NCI-H82 treated with DMSO at 0.1 percent for 48 hours (cell line): ENCODE data around the gene SLC22A3.
"Not testable (repeated sequence)": the region's sequence is repeated elsewhere in the genome, so short reads cannot be mapped to it uniquely, and the experiment has no call there.

Source experiments
- DNase-seq: peaks from one replicate; lab custom pipeline; 2025; ENCODE audit not compliant: unreplicated experiment; lab: John Stamatoyannopoulos, UW

SLC22A3 gene

DNA sequence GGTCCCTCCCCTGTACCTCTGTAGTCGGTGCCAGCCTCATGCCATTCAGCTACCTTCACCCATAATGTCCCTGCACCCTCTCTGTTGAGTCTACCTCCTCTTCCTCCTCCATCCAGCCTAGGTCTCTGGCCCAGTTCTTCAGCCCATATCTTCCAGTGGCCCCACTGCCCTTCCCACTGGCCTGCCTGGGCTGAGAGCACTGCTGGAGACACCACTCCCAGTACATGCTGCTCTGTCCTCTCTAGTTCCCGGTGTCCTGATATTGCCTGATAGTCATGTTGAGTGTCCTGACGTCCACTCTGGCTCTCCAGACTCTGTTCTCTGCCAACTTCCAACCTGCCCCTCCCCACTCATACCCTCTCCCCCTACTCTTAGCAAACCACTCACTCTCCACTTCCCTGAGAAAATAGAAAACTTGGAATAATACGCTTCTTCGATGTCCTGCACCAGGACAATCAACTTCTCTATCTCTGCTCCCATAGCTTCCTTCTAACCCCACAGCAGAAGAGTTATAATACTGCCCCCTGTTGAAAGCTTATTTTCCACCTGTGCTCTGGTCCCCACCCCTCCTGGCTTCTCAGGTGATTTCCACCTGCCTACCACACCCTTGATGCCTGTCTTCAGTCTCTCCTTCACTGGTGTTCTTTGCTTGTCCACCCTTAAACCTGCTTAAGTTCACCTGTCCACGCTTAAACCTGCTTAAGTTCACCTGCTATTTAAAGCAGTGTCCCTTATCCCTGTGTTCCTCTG is 19.8 kb downstream of the SLC22A3 start:
- DNase-seq, result no peak

DNA sequence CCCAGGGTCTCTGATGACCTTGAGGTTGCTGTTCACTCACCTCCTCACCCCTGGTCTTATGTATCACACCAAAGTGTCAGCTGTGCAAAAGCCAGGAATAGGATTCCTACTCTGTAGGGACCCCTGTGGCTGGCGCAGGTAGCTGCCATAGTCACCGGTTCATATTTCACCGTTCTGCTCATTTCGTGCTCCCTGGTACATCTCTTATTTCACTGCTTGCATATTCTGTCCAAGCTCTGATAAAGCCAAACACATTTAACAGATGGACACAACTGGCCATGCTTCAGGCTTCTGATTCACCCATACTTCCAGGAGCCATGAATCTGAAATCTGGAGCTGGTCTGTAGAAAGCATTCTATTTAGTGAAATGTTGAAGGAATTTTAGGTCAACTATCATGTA is 20.5 kb downstream of the SLC22A3 start:
- DNase-seq, result no peak

DNA sequence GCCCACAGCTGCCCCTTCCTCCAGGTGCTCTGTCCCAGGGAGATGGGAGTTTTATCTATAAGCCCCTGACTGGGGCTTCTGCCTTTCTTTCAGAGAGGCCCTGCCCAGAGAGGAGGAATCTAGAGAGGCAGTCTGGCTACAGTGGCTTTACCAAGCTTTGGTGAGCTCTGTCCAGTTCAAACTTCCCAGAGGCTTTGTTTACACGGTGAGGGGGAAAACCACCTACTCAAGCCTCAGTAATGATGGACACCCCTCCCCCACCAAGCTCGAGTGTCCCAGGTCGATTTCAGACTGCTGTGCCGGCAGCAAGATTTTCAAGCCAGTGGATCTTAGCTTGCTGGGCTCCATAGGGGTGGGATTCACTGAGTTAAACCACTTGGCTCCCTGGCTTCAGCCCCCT is 25.4 kb downstream of the SLC22A3 start:
- DNase-seq, result not testable (repeated sequence)

DNA sequence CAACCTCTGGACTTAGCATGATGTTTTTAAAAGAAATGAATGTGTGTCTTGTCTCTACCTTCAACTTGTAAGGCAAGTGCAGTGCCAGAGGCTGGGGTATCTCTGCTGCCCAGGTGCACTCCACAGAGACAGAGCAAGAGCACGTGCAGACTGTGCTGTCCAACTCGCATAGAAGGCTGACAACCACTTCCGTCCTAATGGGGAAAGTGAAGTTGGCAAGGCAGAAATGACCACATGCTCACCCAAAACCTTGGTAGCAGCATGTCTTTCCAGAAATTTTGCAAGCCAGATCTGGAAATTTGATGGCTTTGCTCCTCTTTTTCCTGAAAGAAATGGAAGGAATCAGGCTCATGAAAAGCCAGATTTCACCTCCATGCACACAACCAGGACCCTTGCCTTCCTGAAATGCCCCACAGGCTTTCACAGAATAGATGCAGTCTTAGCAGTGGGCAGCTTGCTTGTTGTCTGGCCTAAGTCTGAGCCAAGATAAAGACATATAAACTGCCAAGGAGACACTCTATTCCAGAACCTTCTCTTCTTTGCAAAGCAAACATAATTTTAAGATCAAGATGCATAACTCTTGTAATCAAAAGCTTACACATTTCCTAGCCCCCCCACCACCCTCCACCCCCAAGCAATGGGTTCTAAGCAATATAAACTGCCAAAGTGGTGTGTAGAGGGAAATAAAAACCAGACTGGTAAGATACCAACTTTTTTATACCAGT is 26.8 kb downstream of the SLC22A3 start:
- DNase-seq, result no peak

DNA sequence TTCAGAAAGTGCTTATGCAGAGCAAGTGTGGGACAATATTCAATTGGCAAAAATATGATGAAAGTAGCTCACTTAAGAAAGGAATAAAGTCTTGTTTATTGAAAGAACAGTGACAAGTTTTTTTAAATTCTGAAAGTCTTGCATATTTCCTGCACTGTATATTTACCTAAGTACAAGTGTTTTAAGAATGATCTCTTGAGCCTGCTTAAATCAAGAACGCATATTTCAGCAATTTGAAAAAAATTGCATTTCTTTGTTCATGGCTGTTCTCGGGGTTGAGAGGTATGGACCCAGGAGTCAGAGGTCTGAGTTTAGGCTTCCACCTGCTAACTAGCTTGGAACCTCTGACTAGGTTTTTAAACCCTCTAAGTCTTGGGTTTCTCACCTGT is 27.4 kb downstream of the SLC22A3 start:
- no peak for DNase-seq

DNA sequence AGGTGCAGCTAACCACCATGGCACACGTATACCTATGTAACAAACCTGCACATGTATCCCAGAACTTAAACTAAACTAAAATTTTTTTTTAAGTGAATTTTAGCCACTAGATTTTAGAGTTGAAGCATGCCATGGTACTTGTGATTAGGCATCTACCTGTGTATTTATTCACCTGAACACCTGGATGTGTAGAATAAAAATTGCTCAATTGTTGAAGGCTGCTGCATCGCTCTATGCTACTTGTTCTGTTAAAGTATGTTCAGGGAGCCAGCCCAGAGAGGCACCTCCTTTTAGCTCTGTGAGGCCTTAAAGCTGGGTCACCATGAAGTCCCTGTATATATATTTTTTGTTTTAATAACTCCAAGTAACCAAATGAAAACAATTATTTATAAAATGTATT is 28.3 kb downstream of the SLC22A3 start:
- DNase-seq, result no peak

DNA sequence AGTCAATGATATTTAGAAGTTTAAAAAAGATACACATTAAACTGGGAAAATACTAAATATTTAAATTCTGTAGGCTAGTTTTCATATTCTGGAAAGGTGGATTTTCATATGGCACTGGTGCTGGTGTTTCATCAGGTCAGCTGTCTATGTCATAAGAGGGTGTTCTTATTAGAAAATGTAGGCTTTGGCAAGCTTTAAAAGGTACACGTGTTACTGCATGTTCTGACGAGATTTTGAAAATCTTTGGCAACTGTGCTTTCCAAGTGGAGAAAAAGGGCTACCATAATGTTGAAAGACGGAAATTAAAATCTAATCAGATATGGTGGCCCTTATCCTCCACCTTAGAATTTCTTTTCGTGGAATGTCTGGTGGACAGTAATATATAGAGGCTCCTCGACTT is 30.0 kb downstream of the SLC22A3 start:
- DNase-seq, result no peak

DNA sequence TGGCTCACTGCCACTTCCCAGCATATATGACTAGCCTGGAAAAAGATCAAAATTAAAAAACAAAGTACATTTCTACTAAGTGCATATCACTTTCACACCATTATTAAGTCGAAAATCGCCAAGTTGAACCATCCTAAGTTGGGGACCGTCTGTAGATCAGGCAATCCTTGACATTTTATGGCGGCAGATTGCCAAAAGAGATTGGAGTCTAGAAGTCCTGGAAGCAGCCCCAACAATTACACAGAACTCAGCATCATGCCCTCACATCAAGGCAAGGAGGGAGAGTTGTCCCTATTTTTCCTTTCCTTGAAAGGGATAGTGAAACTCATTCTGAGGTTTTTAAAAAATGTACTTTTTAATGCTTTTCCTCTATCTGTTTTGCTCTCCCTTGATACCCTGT is 30.7 kb downstream of the SLC22A3 start:
- no peak for DNase-seq

DNA sequence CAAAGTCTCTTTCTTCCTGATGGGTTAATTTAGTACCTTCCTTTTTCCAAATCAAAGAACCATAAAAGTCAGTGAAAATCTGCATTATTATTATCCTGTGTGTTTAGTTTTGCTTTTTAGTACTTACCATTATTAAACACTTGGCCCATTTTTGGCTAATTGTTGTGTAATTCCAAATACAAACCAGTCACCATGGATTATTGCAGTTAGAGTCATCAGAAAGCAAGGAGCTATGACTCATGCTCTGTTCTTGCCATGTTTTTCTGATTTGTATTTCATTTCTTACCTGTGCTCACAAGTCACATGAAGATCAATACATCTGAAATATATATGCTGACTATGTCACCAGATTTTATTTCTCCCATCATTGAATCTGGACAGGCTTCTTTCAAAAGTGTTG is 31.3 kb downstream of the SLC22A3 start:
- DNase-seq, result no peak

DNA sequence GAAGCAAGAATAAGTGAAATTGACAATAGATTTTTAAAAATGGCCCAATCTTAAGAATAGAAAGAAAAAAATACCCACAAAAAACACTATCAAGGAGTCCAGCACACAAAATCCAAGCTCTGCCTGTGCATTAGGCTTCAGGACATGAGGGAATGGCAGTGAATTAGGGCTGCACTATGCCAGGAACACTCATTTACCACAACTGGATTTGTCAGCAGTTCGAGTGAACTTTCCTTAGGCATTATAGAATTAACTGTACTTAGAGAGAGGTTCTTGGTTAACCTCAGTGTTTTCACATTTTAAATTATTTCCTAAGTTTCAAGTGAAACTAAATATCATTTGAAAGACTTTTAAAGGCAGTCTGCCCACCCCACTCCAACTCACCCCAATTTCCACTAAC is 34.8 kb downstream of the SLC22A3 start:
- DNase-seq, result no peak

DNA sequence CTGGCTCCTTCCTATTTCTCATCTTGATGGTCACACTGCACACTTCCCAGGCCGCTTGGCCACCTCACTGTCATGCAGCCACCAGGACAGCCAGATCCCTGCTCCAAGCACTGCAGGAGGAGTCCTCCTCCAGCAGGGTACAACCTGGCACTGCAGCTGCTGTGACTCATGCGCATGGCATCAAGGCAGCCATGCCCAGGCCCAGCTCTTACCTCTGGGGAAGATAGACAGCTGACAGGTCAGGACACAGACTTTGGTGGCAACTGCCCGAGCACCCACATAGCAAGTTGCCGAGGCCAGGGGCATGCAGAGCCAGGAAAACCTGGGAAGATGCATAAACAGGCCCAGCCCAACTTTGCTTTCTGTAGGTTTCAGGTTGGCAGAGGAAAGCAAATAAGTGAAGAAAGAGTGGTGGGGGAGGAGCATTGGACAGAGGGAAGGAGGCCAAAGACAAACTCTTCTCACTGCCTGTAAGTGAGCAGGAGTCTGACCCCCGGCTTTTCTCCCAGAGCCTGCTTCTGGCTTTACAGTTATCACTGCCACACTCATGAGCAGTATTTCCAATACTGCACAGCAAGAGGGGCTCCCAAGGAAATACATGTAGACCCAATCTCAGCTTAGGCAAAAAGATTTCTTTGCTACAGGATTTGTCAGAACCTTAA is 38.8 kb downstream of the SLC22A3 start:
- DNase-seq, result no peak

DNA sequence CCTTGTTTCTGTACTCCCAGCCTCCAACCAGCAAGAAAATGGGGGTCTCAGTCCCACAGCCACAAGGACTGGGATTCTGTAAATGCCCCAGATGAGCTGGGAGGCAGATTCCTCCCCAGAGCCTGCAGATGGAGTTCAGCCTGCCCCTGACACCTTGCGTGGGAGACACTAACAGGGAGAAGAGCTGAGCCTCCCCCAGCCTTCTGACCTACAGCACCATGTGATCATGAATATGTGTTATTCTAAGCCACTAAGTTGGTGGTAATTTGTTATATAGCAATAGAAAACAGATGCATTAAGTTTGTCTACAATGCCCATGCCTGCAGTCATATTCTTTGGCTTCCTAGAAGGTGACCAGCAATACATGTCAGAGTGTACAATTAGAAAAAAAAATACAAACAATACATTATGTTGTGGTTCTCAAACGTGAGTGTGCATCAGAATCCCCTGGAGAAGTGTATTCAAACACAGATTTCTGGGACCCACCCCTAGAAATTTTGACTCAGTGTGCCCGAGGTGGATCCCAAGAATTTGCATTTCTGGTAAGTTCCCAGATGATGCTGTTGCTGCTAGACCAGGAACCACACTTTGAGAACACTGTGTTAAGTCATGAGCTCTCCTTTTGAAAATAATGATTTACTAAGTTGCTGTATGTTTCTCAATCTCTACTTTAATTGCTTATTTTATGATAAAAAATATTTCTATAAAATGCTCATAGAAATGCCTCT is 39.9 kb downstream of the SLC22A3 start:
- DNase-seq, result no peak

DNA sequence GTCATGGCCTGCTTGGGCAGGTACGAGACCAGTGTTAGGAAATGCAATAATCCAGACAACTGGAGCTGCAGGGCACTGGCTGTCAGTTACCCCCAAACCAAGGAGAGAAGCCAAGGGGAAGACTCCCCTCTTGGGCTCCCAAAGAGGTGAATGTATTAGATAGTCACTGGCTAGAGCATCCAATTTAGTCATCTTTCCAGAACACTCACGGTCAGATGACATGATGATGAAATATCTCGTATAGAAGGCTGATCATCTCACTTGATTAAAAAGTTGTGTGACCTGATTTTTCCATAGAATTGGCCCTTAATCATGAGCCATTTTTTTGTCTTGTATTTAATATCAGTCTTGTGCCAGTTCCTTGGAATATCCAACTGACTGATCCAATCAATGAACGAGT is 40.7 kb downstream of the SLC22A3 start:
- no peak for DNase-seq

DNA sequence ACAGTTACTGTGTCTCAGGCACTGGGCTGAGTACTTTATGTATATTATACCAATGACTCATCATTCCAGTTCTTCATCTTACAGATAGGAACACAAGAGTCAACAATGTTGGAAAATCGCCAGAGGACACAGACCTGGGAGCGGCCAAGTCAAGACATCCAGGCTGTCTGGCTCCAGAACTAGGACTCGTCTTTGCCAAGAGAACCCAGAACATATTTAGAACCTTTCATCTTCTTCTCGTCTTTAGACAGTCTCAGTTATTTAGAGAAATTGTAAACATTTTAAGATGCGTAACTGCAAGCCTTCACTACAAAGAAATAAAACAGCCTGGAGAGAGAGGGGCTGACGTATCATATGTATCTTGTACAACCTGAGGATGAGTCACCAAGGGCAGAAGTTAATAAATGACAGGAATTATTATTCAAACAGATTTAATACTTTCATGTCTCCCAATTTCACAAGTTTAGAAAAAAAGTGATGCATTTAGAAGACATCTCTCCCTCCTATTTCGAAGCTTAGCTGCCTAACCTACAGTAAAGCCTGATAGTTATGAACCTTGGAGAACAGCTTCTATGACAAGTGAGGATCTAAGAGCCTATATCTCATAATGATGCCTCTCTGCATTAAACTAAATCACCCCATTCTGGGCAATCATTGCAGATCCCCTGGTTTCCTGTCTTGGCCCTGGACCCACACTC is 43.4 kb downstream of the SLC22A3 start:
- no peak for DNase-seq

DNA sequence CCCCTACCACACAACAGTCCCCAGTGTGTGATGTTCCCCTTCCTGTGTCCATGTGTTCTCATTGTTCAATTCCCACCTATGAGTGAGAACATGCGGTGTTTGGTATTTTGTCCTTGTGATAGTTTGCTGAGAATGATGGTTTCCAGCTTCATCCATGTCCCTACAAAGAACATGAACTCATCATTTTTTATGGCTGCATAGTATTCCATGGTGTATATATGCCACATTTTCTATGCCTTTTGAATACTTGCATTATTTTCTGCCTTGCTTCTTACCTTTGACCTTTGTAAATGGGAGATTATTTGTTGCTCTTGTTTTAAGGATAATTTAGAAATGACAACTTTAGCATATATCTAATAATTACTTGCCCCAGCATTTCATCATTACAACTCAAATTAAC is 45.3 kb downstream of the SLC22A3 start:
- DNase-seq, result not testable (repeated sequence)

DNA sequence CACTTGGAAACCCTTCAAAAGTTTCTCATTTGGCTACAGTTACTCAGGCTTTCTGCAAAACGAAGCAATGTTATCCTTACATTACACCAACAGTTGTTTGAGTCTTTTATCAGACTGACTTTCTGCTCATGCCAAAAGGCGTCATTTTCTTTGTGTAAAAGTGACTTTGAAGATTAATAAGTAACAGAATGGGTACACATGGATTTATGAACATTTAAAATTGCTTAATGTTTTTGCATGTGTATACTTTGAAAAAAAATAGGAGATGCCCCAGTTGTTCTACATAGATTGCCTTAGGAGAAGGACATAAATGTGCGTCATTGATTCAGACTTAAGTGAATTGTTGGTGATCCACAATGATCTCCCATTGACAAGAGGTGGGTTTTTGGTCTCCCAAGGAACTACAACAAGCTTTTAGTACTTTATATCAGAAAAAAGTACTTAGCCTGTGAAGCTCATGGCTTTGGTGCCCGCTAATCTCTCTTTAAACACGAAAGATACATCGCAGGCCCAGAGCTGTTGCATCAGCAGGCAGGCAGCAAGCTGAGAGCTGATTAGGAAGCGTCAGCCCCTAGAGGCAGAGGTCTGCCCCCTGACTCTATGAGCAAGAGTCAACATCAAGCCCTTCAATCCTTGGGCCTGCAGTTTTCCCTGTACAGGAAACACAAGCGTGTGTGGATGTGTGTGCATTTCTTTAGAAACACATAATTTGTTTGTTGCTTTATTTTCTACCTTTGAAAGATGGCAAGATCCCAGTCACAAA is 45.9 kb downstream of the SLC22A3 start:
- no peak for DNase-seq

DNA sequence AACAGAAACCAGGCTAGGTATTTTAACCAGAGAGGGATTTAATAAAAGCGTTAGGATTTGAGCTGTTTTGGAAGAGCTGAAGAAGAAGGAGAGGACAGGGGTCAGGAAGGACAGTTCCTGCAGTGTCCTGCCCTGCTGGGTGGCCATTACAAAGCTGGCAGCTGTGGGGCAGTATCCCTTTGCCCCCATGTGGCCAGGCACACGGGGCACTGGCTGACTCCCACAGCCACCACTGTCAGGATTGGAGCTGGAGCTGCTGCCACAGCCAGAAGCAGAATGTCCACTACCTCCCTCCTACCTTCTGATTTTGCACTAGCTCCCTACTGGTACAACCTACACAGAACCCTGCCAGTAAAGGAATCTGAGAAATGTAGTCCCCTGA is 46.5 kb downstream of the SLC22A3 start:
- no peak for DNase-seq

DNA sequence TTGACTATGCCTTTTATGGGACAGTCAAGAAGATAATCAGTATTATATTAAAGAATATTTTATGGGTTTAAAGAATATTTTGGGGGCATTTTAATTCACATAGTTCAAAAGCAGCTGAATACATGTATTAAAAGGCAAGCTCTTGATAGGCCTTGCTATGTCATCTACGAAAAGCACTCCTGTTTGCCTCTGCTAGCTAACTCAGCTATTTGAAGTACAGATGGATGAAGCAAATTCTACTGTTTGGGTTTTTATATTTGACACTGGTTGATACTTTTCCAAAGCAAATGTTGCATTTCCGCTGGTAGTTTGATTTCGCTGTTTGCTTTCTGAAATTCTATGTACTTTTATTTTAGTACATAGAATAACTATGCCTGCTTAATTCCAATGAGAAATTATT is 47.0 kb downstream of the SLC22A3 start:
- no peak for DNase-seq

DNA sequence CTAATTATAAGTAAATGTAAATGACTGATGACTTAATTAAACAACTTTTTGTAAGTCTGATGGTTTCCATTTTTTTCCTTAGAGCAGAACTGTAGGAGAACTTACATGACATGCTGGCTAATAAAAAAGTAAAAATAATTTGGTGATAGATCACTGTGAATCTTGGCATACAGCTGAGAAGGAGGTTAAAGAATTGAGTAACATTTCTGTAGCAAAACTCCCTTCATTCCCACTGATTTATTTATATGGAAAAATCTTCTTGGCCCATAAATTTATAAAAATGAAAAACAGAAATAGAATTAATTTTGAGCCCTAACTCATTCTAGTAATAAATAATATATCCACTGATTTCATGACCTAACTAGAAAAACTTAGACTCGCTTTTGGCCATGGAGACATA is 48.1 kb downstream of the SLC22A3 start:
- no peak for DNase-seq

DNA sequence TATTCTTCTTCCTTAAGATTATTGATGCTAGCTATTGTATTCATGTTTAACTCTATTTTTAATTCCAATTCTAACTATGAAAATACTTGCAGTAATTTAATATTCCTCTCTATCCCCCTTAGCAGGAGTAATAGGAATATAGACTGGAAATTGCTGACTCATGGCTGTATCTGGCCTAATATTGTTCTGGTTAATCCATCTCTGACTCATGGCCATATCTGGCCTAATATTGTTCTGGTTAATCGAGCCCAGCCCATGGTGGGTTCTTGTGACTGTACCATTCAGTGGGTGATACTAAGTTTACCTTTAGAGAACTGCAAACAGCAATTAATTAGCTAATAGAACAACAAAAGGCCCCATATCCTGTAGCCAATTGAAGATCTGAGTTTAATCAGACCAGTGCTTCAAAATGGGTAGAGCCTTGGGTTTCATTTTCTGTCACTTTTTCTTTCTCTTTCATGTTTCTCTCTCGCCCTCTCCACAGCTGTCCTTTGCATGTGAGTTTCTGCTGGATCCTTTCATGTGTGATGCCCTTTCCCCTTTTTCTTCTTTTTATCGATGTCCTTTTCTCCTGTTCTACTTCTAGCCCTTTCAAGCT is 50.6 kb downstream of the SLC22A3 start:
- no peak for DNase-seq
